Activated T-cell treated with anti-CD3 and anti-CD28 coated beads, Interleukin-2, amount 50 U/mL, for 1 hour (primary cell): ENCODE results near the gene OOSP3.
"Not testable (repeated sequence)": the region's sequence is repeated elsewhere in the genome, so short reads cannot be mapped to it uniquely, and the experiment has no call there.

Experiments
- DNase-seq: peaks from one replicate; pipeline ENCODE4 v3.0.0-alpha.2; 2020

OOSP3 gene

GRCh38 chr11:59877784-59878183, 798 bp upstream of the OOSP3 start:
- DNase-seq: no peak

- DNase-seq: no peak
Measured at GRCh38 chr11:59879567-59879966, 985 bp downstream of the OOSP3 start.

GRCh38 chr11:59883597-59883996, 5.0 kb downstream of the OOSP3 start:
- DNase-seq: no peak

GRCh38 chr11:59887156-59887555, 8.6 kb downstream of the OOSP3 start:
- DNase-seq: not testable (repeated sequence)

- no peak for DNase-seq
Measured at GRCh38 chr11:59891781-59892181, 13.2 kb downstream of the OOSP3 start.

- no peak for DNase-seq
Measured at GRCh38 chr11:59894616-59895015, 16.0 kb downstream of the OOSP3 start.

GRCh38 chr11:59898046-59898445, 19.5 kb downstream of the OOSP3 start:
- no peak for DNase-seq

GRCh38 chr11:59898650-59899049, 20.1 kb downstream of the OOSP3 start:
- no peak for DNase-seq

- DNase-seq: no peak
Measured at GRCh38 chr11:59899532-59899931, 20.9 kb downstream of the OOSP3 start.

- no peak for DNase-seq
Measured at GRCh38 chr11:59900366-59901126, 22.0 kb downstream of the OOSP3 start.

- DNase-seq: no peak
Measured at GRCh38 chr11:59901306-59901705, 22.7 kb downstream of the OOSP3 start.

- not testable (repeated sequence) for DNase-seq
Measured at GRCh38 chr11:59903569-59903968, 25.0 kb downstream of the OOSP3 start.

GRCh38 chr11:59918480-59918879, 39.9 kb downstream of the OOSP3 start:
- no peak for DNase-seq

- no peak for DNase-seq
Measured at GRCh38 chr11:59918987-59919589, 40.5 kb downstream of the OOSP3 start.

GRCh38 chr11:59923813-59924212, 45.2 kb downstream of the OOSP3 start:
- no peak for DNase-seq

- DNase-seq: no peak
Measured at GRCh38 chr11:59931688-59932087, 53.1 kb downstream of the OOSP3 start.

- DNase-seq: no peak
Measured at GRCh38 chr11:59938132-59938531, 59.5 kb downstream of the OOSP3 start, which contains the start of gene OOSP1. OOSP1 (plus strand) TSS chr11:59938432; CDS start chr11:59938455, 23 bp downstream.

GRCh38 chr11:59938718-59939117, 60.1 kb downstream of the OOSP3 start:
- no peak for DNase-seq

- no peak for DNase-seq
Measured at GRCh38 chr11:59939482-59939881, 60.9 kb downstream of the OOSP3 start.

GRCh38 chr11:59941091-59941490, 62.5 kb downstream of the OOSP3 start:
- DNase-seq: no peak

GRCh38 chr11:59943997-59944714, 65.6 kb downstream of the OOSP3 start:
- no peak for DNase-seq

- no peak for DNase-seq
Measured at GRCh38 chr11:59944720-59945119, 66.1 kb downstream of the OOSP3 start.
